HG03457 (cell line): ENCODE measurements around the gene RHOB.
A peak's percentile ranks its signal among the peaks of the same experiment; 100 is the strongest.
"Not testable (repeated sequence)": the region's sequence is repeated elsewhere in the genome, so short reads cannot be mapped to it uniquely, and the experiment has no call there.

Source experiments
- ATAC-seq: cut with Tn5 transposase; IDR thresholded peaks from one replicate; pipeline ENCODE4 v1.9.1; 2021; ENCODE audit warnings: moderate number of reproducible peaks; ENCODE audit not compliant: unreplicated experiment

The RHOB gene

DNA sequence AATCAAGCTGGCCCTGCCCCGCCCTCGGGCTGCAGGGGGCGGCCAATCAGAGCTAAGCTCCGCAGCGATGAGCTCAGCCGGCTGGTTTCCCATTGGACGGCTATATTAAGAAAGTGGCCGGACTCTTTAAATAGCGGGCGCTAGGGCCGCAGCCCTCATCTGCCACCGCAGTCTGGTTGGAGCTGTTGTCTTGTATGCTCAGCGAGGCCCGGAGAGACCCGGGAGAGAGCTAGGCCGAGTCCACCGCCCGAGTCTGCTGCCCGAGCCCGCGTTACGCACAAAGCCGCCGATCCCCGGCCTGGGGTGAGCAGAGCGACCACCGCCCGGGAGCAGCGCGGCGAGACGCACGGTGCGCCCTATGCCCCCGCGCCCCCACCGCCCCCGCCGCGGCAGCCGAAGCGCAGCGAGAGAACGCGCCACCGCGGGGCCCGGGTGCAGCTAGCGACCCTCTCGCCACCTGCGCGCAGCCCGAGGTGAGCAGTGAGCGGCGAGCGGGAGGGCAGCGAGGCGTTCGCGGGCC lies at the start of gene RHOB:
Gene RHOB, plus strand, starts transcription at position 158 of the 520 bp plus-strand sequence. CDS start 392 bp downstream, outside the sequence.
- peak; percentile 99 for ATAC-seq

- no peak for ATAC-seq
Measured at GRCh38 chr2:20397811-20398447, 48.9 kb upstream of the RHOB start.

GRCh38 chr2:20398956-20399567 lies 47.8 kb upstream of the RHOB start:
- ATAC-seq: no peak

- no peak for ATAC-seq
Measured at GRCh38 chr2:20400306-20400705, 46.6 kb upstream of the RHOB start.

GRCh38 chr2:20400787-20401488 lies 45.9 kb upstream of the RHOB start:
- no peak for ATAC-seq

- no peak for ATAC-seq
Measured at GRCh38 chr2:20401489-20401835, 45.4 kb upstream of the RHOB start.

DNA sequence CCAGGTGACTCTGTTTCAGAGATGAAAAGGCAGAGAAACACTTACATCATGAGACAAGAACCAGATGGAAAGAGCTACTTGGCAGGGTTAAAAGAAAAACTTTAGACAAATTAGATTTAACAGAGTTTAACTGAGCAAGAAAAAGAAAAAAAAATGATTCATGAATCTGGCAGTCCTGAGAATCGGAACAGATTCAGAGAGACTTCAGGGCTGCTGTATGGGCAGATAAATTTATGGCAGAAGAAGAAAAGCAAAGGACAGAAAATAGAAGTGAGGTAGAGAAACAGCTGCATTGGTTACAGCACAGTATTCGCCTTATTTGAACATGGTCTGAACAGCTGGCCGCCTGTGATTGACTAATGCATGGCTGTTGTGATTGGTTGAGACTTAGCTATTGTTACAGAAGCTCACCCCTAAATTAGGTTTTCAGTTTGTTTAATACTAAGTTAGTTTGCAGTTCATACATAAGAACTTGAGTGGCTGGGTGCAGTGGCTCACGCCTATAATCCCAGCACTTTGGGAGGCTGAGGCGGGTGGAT lies 43.0 kb upstream of the RHOB start:
- no peak for ATAC-seq

GRCh38 chr2:20404950-20405349 lies 41.9 kb upstream of the RHOB start:
- no peak for ATAC-seq

DNA sequence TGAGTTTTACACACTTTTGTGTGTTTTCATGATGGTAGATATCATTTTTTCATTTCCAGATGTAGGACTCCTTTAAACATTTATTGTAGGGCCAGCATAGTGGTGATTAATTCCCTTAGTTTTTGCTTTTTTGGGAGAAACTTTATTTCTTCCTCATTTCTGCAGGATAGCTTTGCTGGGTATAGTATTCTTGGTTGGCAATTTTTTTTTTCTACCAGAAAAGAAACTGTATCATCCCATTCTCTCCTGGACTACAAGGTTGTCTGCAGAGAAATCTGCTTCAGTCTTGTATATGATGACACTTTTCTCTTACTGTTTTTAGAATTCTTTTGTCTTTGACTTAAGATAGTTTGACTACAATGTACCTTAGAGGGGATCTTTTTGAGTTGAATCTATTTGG lies 37.8 kb upstream of the RHOB start:
- ATAC-seq: no peak

DNA sequence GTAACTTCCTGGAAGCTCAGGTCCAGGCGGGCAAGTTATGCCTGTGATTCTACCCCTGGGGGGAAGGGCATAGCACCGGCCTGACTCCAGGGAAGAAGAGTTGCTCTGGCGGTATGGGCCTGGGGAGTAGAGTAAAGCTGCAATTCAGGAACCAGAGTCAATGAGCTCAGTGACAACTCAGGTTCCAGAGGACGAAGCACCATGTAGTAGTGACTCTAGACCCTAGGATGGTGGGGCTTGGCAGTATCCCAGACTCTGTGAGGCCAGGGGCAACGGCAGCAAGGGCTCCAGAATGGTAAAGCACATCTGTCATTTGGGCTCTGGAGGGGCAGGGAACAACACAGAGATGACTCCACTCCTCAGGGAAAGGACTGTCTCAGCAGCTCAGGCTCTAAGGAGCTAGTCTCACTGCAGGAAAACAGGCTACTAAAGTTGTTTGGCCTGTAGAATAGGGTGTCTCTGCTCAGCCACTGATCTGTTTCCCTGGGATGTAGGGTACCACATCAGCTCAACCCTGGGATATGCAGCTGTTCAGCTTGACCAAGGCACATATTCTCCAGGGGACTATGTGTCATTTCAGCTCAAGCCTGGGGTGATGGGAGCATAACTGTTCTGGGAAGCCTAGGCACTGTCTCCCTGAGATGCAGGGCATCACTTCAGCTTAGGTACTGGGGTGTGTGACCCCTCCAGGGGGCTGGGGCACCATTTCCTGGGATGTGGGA lies 36.2 kb upstream of the RHOB start:
- ATAC-seq: no peak

GRCh38 chr2:20411361-20411894 lies 35.4 kb upstream of the RHOB start:
- peak; percentile 97 for ATAC-seq

DNA sequence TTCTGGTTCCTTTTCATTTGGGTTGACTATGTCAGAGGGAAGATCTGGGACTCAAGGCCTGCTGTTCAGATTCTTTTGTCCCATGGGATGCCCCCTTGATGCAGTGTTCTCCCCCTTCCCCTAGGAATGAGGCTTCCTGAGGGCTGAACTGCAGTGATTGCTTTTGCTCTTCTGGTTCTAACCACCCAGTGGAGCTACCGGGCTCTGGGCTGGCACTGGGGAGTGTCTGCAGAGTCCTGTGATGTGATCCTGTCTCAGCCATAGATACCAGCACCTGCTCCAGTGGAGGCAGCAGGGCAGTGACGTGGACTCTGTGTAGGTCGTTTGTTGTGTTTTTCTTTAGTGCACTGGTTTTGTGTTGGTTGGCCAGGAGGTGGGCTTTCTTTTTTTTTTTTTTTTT lies 32.1 kb upstream of the RHOB start:
- no peak for ATAC-seq

DNA sequence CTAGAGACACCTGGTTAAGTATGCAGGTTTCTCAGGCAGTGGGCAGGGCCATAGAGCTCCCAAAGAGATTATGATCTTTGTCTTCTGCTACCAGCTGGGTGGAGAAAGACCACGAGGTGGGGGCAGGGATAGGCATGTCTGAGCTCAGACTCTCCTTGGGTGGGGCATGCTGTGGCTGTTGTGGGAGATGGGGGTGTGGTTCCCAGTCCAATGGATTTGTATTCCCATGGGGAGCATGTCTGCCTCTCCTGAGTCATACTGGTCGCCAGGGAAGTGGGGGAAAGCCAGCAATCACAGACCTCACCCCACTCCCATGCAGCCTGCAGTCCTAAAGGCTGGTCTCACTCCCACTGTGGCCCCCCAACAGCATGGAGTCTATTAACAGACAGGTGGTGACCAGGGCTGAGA lies 31.4 kb upstream of the RHOB start:
- no peak for ATAC-seq

DNA sequence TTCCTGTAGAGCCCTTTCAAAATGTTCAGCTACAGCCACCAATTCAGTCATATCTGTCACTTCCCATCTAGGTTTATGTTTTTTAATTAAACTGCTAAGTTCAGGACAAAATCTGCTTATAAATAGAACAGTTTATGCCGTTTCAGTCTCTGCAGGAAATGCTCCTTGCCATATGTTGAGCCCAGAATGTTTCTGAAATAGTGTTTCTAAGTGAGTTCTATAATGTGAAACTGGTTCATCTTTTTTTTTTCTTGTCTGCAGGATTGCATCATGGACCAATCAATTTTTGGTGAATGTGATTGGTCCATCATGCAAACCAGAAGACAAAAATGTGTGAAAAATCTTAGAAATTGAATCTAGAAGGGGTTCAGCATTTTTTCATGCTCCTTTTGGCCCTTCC lies 30.2 kb upstream of the RHOB start:
- ATAC-seq: no peak

DNA sequence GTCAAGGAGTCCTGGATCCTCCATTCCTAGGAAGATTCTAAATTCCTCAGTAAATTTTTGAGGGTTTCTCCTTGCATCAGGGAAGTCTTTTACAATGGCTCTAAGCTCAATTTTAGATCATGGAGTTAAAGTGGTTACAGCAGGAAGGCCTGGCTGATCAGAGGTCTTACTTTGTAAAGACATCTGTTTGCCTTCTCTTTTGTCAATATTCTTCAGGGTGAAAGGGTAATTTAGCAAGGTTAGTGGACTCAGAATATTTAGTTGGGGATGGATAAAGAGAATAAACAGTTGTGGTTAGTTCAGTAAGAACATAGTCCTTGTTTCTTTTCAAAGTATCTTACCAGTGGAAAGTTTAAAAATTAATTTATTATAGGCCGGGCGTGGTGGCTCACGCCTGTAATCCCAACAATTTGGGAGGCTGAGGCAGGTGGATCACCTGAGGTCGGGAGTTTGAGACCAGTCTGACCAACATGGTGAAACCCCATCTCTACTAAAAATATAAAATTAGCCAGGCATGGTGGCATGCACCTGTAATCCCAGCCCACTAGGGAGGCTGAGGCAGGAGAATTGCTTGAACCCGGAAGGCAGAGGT lies 29.5 kb upstream of the RHOB start:
- ATAC-seq: not testable (repeated sequence)

DNA sequence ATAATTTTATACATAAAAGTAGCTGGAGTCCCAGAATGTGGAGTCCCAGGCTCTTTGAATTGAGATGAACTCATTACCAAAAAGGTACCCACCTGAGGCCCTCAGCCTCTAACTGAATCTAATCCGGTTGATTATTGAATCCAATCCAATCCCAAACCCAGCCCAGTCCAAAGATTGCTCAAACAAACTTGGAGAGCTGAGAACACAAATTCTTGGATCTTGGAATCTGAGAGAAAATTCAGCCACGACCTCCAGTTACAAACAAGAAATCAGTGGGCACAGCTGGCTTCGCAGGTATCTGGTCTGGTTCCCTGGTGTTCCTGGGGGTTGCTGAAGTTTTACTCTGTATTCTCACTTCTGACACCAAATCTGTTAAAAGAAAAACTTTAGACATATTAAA lies 28.4 kb upstream of the RHOB start:
- ATAC-seq: no peak

DNA sequence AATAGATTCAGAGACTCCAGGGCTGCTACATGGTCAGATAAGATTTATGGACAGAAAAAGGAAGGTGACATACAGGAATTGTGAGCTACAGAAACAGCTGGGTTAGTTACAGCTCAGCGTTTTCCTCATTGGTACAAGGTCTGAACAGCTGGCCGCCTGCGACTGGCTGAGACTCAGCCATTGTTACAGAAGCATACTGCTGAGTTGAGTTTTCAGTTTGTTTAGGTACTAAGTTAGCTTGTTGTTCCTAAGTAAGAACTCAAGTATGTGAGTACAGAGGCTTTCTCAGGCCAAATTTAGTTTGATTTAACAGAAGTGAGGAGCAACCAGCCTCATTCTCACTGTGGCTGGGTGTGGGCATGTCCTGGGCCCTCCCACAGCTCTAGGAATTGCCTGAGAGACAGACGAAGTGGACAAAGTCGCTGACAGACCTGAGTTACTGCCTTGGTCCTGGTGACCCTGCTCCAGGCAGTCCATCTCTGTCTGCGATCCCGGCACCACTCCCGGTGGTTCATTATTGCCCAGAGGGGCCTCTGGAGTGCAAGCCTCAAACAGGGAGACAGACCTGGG lies 27.8 kb upstream of the RHOB start:
- no peak for ATAC-seq

DNA sequence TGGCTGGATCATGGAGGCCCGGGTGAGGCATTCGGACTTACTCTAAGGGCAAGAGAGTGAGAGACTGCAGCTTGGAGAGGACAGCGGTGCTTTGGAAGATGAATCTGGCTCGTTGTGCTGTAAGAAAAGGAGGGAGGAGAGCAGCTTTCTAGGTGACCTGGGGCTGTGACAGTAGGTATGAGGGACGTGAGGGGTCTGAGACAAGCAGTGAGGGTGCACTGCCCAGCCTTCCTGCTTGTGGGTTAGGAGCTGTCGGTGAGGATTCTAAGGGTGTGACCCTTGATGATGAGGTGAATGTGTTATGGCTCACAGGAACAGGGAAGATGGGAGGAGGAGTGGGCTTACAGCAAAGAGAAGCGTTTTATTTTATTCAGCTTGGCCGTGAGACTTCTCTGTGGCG lies 27.1 kb upstream of the RHOB start:
- no peak for ATAC-seq

- no peak for ATAC-seq
Measured at GRCh38 chr2:20421336-20421987, 25.4 kb upstream of the RHOB start.

GRCh38 chr2:20421988-20422370 lies 24.9 kb upstream of the RHOB start:
- ATAC-seq: no peak
